Amniotic epithelial cell (primary cell): ENCODE measurements around the gene SESN3.
"Not testable (repeated sequence)": the region's sequence is repeated elsewhere in the genome, so short reads cannot be mapped to it uniquely, and the experiment has no call there.

Experiments used
- DNase-seq: peaks from one replicate; pipeline ENCODE4 v3.0.0-alpha.2; 2010; ENCODE audit warnings: low read depth

SESN3 gene

GRCh38 chr11:95231127-95231880 is at the start of gene SESN3:
Gene SESN3, minus strand, starts transcription at chr11:95231202. Its CDS starts 342 bp downstream, at chr11:95230860.
- DNase-seq, result peak; percentile 99

GRCh38 chr11:95279921-95280868 is 49.2 kb upstream of the SESN3 start:
- DNase-seq, result peak; percentile 22

- DNase-seq, result no peak
Measured at GRCh38 chr11:95277868-95278267, 46.9 kb upstream of the SESN3 start.

GRCh38 chr11:95276139-95276538 is 45.1 kb upstream of the SESN3 start:
- DNase-seq, result no peak

GRCh38 chr11:95273618-95274017 is 42.6 kb upstream of the SESN3 start:
- DNase-seq, result not testable (repeated sequence)

- DNase-seq, result no peak
Measured at GRCh38 chr11:95269036-95269819, 38.2 kb upstream of the SESN3 start.

GRCh38 chr11:95268391-95268790 is 37.4 kb upstream of the SESN3 start:
- DNase-seq, result no peak

- no peak for DNase-seq
Measured at GRCh38 chr11:95267601-95268213, 36.7 kb upstream of the SESN3 start.

GRCh38 chr11:95266751-95267374 is 35.9 kb upstream of the SESN3 start:
- peak; percentile 15 for DNase-seq

GRCh38 chr11:95264881-95265280 is 33.9 kb upstream of the SESN3 start:
- no peak for DNase-seq

- no peak for DNase-seq
Measured at GRCh38 chr11:95262994-95263765, 32.2 kb upstream of the SESN3 start.

- DNase-seq, result no peak
Measured at GRCh38 chr11:95257456-95257971, 26.5 kb upstream of the SESN3 start.

GRCh38 chr11:95256321-95256779 is 25.3 kb upstream of the SESN3 start:
- peak; percentile 97 for DNase-seq

- DNase-seq, result no peak
Measured at GRCh38 chr11:95255251-95256145, 24.5 kb upstream of the SESN3 start.

- no peak for DNase-seq
Measured at GRCh38 chr11:95254716-95255115, 23.7 kb upstream of the SESN3 start.

GRCh38 chr11:95254131-95254704 is 23.2 kb upstream of the SESN3 start:
- DNase-seq, result peak; percentile 90

- DNase-seq, result no peak
Measured at GRCh38 chr11:95253141-95253540, 22.1 kb upstream of the SESN3 start.

GRCh38 chr11:95252586-95252985 is 21.6 kb upstream of the SESN3 start:
- DNase-seq, result no peak

GRCh38 chr11:95251896-95252295 is 20.9 kb upstream of the SESN3 start:
- DNase-seq, result not testable (repeated sequence)
